Measurements from ENCODE around the gene DUSP14. TPM values are rescaled to one million over a fixed set of nuclear protein-coding genes. Genes with fewer than 3 reads are reported as not detected.

The DUSP14 gene
- polyA plus RNA-seq, 4 donors: 1.6 to 4.8 (median 3.2) TPM

DNA sequence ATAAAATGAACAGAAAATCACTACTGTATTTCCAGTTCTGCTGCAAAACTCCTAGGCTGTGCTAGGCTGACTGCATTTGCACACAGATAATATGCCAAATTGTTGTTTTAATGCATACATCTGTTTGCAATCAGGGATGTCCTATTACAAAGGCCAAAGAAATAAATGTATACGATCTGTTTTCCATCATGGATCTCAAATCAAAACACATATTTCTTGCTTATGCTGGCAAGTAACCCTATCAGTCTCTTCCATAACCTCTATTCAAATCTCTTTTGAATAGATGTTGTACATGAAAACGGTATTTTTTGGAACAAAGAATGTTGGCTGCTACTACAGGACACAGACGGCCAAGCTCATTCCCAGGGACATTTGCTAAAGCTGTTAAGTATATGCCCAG, 56.6 kb downstream of the DUSP14 start:
- DNase-seq (no peak), FAIRE-seq (no peak)
- Histone ChIP-seq H3K4me1 (ENCODE audit: control insufficient read depth in 3 of 3, insufficient read depth in 2 of 3, low read depth in 1 of 3, low read length in 2 of 3) (no peaks in the 10 kb centered on the region), H3K27me3 (ENCODE audit: control insufficient read depth in 3 of 3, insufficient read depth in 3 of 3, low read length in 3 of 3) (no peaks in the 10 kb centered on the region), H3K9me3 (ENCODE audit: control insufficient read depth in 2 of 2, insufficient read depth in 1 of 2, low read depth in 1 of 2, low read length in 1 of 2) (no peaks in the 10 kb centered on the region), H3K27ac (ENCODE audit: low read depth in 1 of 3, low read length in 2 of 3) (no peak overlapping the region), H3K4me3 (ENCODE audit: low read depth in 1 of 3, low read length in 3 of 3) (no peak overlapping the region), H3K36me3 (ENCODE audit: control insufficient read depth in 3 of 3, insufficient read depth in 2 of 3, low read depth in 1 of 3, low read length in 3 of 3) (peaks cover 8 to 25% (median 15%) of the 10 kb centered on the region in 3 donors)
- WGBS, 3 donors: 72 to 87% (median 84%) methylated on average over 3 of the region's 3 CpGs

DNA sequence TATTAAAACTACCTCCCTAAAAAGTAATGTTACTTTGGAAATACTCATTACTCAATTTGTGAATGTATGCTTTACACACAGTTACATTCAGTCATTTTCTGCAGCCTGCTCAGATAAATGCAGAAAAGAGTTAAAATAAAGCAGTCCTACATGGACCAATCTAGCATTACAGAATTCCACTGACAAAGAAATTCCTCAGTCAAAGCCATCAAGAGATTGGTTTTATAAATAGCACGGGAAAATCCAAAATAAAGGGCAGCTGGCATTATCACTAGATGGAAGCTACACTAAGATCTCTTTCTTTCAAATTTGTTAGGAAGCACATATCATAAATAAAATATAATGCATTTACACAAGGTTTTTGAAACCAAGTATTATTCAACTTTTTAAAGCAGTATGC, 58.3 kb downstream of the DUSP14 start:
- no peaks in the 10 kb centered on the region for H3K9me3 ChIP-seq (ENCODE audit: control insufficient read depth in 2 of 2, insufficient read depth in 1 of 2, low read depth in 1 of 2, low read length in 1 of 2)
- H3K4me3 ChIP-seq (ENCODE audit: low read depth in 1 of 3, low read length in 3 of 3): no peak overlapping the region
- DNase-seq (no peak), FAIRE-seq (no peak)
- no peaks in the 10 kb centered on the region for H3K27me3 ChIP-seq (ENCODE audit: control insufficient read depth in 3 of 3, insufficient read depth in 3 of 3, low read length in 3 of 3)
- WGBS, 3 donors: 77 to 95% (median 93%) methylated on average over 1 of the region's 1 CpG
- H3K4me1 ChIP-seq (ENCODE audit: control insufficient read depth in 3 of 3, insufficient read depth in 2 of 3, low read depth in 1 of 3, low read length in 2 of 3): no peaks in the 10 kb centered on the region
- H3K36me3 ChIP-seq (ENCODE audit: control insufficient read depth in 3 of 3, insufficient read depth in 2 of 3, low read depth in 1 of 3, low read length in 3 of 3): peaks cover 4 to 20% (median 6%) of the 10 kb centered on the region in 3 donors
- H3K27ac ChIP-seq (ENCODE audit: low read depth in 1 of 3, low read length in 2 of 3): no peak overlapping the region

DNA sequence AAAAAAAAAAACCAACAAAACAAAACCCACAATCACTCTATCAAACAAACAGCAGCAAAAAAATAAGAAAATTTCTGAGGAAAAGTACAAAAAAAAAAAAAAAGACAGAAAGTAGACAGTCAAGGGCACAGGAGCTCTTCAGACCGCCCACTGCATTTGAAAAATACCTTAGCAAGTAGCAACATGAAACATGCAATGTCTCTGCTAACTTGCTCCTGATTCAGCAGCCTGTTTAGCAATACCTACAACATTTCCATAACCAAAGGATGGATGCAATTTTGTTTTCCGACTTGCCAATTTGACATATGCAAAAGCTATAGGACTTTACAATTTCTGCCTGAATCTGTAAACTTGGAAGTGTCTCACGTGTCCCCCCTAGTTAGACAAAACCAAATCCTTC, 62.1 kb downstream of the DUSP14 start:
- H3K36me3 ChIP-seq (ENCODE audit: control insufficient read depth in 3 of 3, insufficient read depth in 2 of 3, low read depth in 1 of 3, low read length in 3 of 3): peaks cover 0 to 22% (median 14%) of the 10 kb centered on the region in 3 donors
- DNase-seq: no peak
- no peak for FAIRE-seq

DNA sequence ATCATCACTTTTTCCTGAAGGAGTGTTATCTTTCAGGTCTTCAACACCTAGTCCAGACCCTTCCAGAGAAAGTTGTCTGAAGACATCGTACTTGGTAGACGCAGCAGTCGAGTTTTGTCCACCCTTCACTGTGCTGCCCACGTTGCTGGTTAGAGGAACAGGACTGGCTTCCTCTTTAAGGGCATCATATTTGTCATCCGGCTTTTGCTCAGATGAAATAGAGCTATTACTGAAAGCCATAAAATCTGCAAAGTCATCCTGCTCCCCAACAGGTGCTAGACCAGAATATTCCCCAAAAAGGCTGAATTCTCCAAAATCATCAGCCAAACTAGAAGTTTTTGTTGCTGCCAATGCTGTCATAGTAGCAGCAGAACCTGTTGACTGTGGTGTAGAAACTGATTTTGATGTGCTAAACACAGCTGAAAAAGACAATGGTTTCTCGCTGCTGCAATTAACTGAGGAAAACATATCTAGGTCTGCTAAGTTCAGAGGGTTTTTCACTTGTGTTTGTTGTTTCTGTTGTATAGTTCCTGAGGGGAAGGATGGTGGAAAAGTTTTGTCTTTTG, 63.8 kb downstream of the DUSP14 start:
- no peak for DNase-seq
- no peak for FAIRE-seq
- no peak overlapping the region for H3K27ac ChIP-seq (ENCODE audit: low read depth in 1 of 3, low read length in 2 of 3)
- no peaks in the 10 kb centered on the region for H3K4me1 ChIP-seq (ENCODE audit: control insufficient read depth in 3 of 3, insufficient read depth in 2 of 3, low read depth in 1 of 3, low read length in 2 of 3)
- no peaks in the 10 kb centered on the region for H3K27me3 ChIP-seq (ENCODE audit: control insufficient read depth in 3 of 3, insufficient read depth in 3 of 3, low read length in 3 of 3)
- H3K36me3 ChIP-seq (ENCODE audit: control insufficient read depth in 3 of 3, insufficient read depth in 2 of 3, low read depth in 1 of 3, low read length in 3 of 3): peaks cover 5 to 25% (median 17%) of the 10 kb centered on the region in 3 donors
- 86 to 93% (median 88%) methylated on average over 6 of the region's 6 CpGs for WGBS, 3 donors
- no peaks in the 10 kb centered on the region for H3K9me3 ChIP-seq (ENCODE audit: control insufficient read depth in 2 of 2, insufficient read depth in 1 of 2, low read depth in 1 of 2, low read length in 1 of 2)
- H3K4me3 ChIP-seq (ENCODE audit: low read depth in 1 of 3, low read length in 3 of 3): no peak overlapping the region

More for the DNA sequence above, 62.1 kb downstream of the DUSP14 start:
- Histone ChIP-seq H3K4me3 (ENCODE audit: low read depth in 1 of 3, low read length in 3 of 3) (no peak overlapping the region), H3K27me3 (ENCODE audit: control insufficient read depth in 3 of 3, insufficient read depth in 3 of 3, low read length in 3 of 3) (no peaks in the 10 kb centered on the region), H3K27ac (ENCODE audit: low read depth in 1 of 3, low read length in 2 of 3) (no peak overlapping the region), H3K4me1 (ENCODE audit: control insufficient read depth in 3 of 3, insufficient read depth in 2 of 3, low read depth in 1 of 3, low read length in 2 of 3) (no peaks in the 10 kb centered on the region), H3K9me3 (ENCODE audit: control insufficient read depth in 2 of 2, insufficient read depth in 1 of 2, low read depth in 1 of 2, low read length in 1 of 2) (no peaks in the 10 kb centered on the region)
- 93 to 96% (median 93%) methylated on average over 3 of the region's 3 CpGs for WGBS, 3 donors

DNA sequence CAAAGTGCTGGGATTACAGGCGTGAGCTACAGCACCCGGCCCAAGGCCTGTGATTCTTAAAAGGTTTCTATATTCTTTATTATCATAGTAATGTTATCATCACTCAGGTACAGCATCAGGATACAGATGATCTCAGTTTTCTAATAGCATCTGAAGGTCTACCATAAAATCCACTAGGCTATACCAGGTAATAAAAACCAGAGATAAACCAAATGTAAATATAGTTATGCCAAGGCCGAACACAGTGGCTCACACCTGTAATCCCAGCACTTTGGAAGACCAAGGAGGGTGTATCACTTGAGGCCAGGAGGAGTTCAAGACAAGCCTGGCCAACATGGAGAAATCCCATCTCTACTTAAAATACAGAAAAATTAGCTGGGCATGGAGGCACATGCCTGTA, 65.7 kb downstream of the DUSP14 start:
- H3K27ac ChIP-seq (ENCODE audit: low read depth in 1 of 3, low read length in 2 of 3): no peak overlapping the region
- H3K36me3 ChIP-seq (ENCODE audit: control insufficient read depth in 3 of 3, insufficient read depth in 2 of 3, low read depth in 1 of 3, low read length in 3 of 3): peaks cover 11 to 25% (median 21%) of the 10 kb centered on the region in 3 donors
- H3K9me3 ChIP-seq (ENCODE audit: control insufficient read depth in 2 of 2, insufficient read depth in 1 of 2, low read depth in 1 of 2, low read length in 1 of 2): no peaks in the 10 kb centered on the region
- H3K27me3 ChIP-seq (ENCODE audit: control insufficient read depth in 3 of 3, insufficient read depth in 3 of 3, low read length in 3 of 3): no peaks in the 10 kb centered on the region
- H3K4me3 ChIP-seq (ENCODE audit: low read depth in 1 of 3, low read length in 3 of 3): no peak overlapping the region
- no peaks in the 10 kb centered on the region for H3K4me1 ChIP-seq (ENCODE audit: control insufficient read depth in 3 of 3, insufficient read depth in 2 of 3, low read depth in 1 of 3, low read length in 2 of 3)
- DNase-seq (peak in 1 of 2 donors; percentile 2), FAIRE-seq (no peak)
- WGBS, 3 donors: 66 to 80% (median 78%) methylated on average over 3 of the region's 3 CpGs

DNA sequence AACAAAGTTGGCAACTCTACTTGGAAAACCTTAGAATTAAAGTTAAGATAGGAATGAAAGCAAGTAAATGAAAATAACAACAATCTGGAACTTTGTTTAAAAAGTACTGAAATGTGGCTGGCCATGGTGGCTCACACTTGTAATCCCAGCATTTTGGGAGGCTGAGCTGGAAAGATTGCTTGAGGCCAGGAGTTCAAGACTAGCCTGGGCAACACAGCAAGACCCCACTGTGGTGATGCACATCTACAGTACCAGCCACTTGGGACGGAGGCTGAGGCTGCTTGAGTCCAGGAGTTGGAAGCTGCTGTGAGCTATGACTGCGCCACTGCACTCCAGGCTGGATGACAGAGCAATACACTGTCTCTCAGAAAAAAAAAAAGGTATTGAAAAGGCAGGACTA, 67.8 kb downstream of the DUSP14 start:
- Histone ChIP-seq H3K27me3 (ENCODE audit: control insufficient read depth in 3 of 3, insufficient read depth in 3 of 3, low read length in 3 of 3) (no peaks in the 10 kb centered on the region), H3K36me3 (ENCODE audit: control insufficient read depth in 3 of 3, insufficient read depth in 2 of 3, low read depth in 1 of 3, low read length in 3 of 3) (peaks cover 14 to 30% (median 24%) of the 10 kb centered on the region in 3 donors), H3K9me3 (ENCODE audit: control insufficient read depth in 2 of 2, insufficient read depth in 1 of 2, low read depth in 1 of 2, low read length in 1 of 2) (no peaks in the 10 kb centered on the region), H3K4me1 (ENCODE audit: control insufficient read depth in 3 of 3, insufficient read depth in 2 of 3, low read depth in 1 of 3, low read length in 2 of 3) (no peaks in the 10 kb centered on the region), H3K27ac (ENCODE audit: low read depth in 1 of 3, low read length in 2 of 3) (no peak overlapping the region), H3K4me3 (ENCODE audit: low read depth in 1 of 3, low read length in 3 of 3) (no peak overlapping the region)
- FAIRE-seq (no peak), DNase-seq (no peak)
- 97 to 100% (median 100%) methylated on average over 2 of the region's 2 CpGs for WGBS, 3 donors

DNA sequence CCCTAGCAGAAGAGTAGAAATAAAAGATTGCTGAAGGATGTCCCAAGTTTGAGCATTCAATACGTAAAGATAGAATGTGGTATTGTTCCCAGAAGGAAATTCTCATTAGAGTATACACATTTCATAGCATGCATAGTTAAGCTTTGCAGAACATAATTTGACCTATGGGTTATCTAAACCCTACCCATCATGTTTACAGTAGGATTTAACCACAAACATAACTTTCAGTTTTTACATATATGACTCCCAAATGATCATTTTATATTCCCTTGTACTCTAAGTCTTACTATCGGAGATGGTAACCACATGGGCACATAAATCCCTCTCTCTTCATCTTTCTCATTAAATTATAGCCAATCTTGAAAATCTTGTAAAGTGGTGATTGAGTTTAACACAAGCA, 68.6 kb downstream of the DUSP14 start:
- Histone ChIP-seq H3K9me3 (ENCODE audit: control insufficient read depth in 2 of 2, insufficient read depth in 1 of 2, low read depth in 1 of 2, low read length in 1 of 2) (no peaks in the 10 kb centered on the region), H3K27me3 (ENCODE audit: control insufficient read depth in 3 of 3, insufficient read depth in 3 of 3, low read length in 3 of 3) (no peaks in the 10 kb centered on the region), H3K36me3 (ENCODE audit: control insufficient read depth in 3 of 3, insufficient read depth in 2 of 3, low read depth in 1 of 3, low read length in 3 of 3) (peaks cover 14 to 26% (median 21%) of the 10 kb centered on the region in 3 donors), H3K27ac (ENCODE audit: low read depth in 1 of 3, low read length in 2 of 3) (no peak overlapping the region), H3K4me3 (ENCODE audit: low read depth in 1 of 3, low read length in 3 of 3) (no peak overlapping the region), H3K4me1 (ENCODE audit: control insufficient read depth in 3 of 3, insufficient read depth in 2 of 3, low read depth in 1 of 3, low read length in 2 of 3) (no peaks in the 10 kb centered on the region)
- 90 to 96% (median 95%) methylated on average over 2 of the region's 2 CpGs for WGBS, 3 donors
- DNase-seq: no peak
- FAIRE-seq: no peak

DNA sequence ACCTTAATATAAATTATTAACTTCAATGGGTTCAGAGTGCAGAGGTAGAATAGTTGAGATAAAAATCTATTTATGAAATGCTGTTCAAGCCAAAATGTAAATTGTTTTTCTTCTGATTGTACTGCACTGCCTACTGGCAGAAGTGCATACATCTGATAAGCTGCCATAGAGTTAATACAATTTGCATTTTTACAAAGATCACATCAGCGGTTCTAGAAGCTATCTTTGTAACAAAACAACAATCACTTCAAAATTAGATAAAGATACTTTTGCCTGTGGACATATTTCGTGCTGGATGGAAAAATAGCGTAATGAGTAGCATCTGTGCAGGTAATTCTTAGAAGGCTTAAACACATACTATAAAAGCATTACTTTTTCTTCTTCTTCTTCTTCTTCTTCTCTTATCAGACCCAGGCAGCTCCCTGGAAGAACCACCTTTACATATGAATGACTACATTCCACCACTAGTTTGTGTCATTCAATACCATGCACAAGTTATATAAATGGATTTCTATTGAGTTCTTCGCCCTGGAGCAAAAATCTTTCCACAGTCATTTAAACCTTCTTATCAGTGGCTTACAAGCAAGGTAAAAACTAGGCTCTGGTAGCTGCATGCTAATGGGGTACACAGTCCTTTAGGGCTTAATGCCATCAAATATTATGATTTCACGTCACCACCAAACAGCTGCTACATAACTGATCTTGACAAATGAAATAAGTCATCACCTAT, 72.5 kb downstream of the DUSP14 start:
- Histone ChIP-seq H3K36me3 (ENCODE audit: control insufficient read depth in 3 of 3, insufficient read depth in 2 of 3, low read depth in 1 of 3, low read length in 3 of 3) (peaks cover 19 to 30% (median 19%) of the 10 kb centered on the region in 3 donors), H3K27ac (ENCODE audit: low read depth in 1 of 3, low read length in 2 of 3) (no peak overlapping the region), H3K4me3 (ENCODE audit: low read depth in 1 of 3, low read length in 3 of 3) (no peak overlapping the region), H3K4me1 (ENCODE audit: control insufficient read depth in 3 of 3, insufficient read depth in 2 of 3, low read depth in 1 of 3, low read length in 2 of 3) (no peaks in the 10 kb centered on the region), H3K27me3 (ENCODE audit: control insufficient read depth in 3 of 3, insufficient read depth in 3 of 3, low read length in 3 of 3) (no peaks in the 10 kb centered on the region), H3K9me3 (ENCODE audit: control insufficient read depth in 2 of 2, insufficient read depth in 1 of 2, low read depth in 1 of 2, low read length in 1 of 2) (no peaks in the 10 kb centered on the region)
- FAIRE-seq (no peak), DNase-seq (no peak)
- WGBS, 3 donors: 70 to 84% (median 82%) methylated on average over 5 of the region's 5 CpGs
